DND-41 (cell line): ENCODE data around the gene GGTLC3.
"Not testable (repeated sequence)": the region's sequence is repeated elsewhere in the genome, so short reads cannot be mapped to it uniquely, and the experiment has no call there.

ENCODE experiments used
- ATAC-seq: fragments of 200-7000 bp; cut with Tn5 transposase; 3 replicates; pipeline ENCODE4 v1.9.1; 2021; ENCODE audit warnings: low read depth; ENCODE audit not compliant: insufficient read depth
- DNase-seq: peaks from one replicate; pipeline ENCODE4 v3.0.0-alpha.2; 2020
- H2AFZ ChIP-seq: 2 replicates; pipeline ENCODE4 v1.6.0; 2012; ENCODE audit warnings: low read depth, low read length
- H3K27ac ChIP-seq: 2 replicates; pipeline ENCODE4 v1.5.1; 2012; ENCODE audit warnings: low read length, inconsistent platforms
- H3K27me3 ChIP-seq: fragments of 200-600 bp; sonication (generic); 2 replicates; pipeline ENCODE4 v1.6.0; 2012; ENCODE audit warnings: low read length, mild to moderate bottlenecking, inconsistent platforms; ENCODE audit not compliant: insufficient read depth, poor library complexity
- H3K36me3 ChIP-seq: 2 replicates; pipeline ENCODE4 v1.5.1; 2012; ENCODE audit warnings: low read length, inconsistent platforms; ENCODE audit not compliant: insufficient read depth
- H3K4me1 ChIP-seq: 2 replicates; pipeline ENCODE4 v1.5.1; 2012; ENCODE audit warnings: mild to moderate bottlenecking, low read length; ENCODE audit not compliant: insufficient read depth
- H3K4me2 ChIP-seq: 2 replicates; pipeline ENCODE4 v1.6.0; 2012; ENCODE audit warnings: mild to moderate bottlenecking, moderate library complexity, low read length, inconsistent platforms; ENCODE audit not compliant: insufficient read depth
- H3K4me3 ChIP-seq, 2 experiments: fragments of 200-600 bp in 1 of 2; shearing (Covaris generic) in 1 of 2; 2 replicates each; pipeline ENCODE4 v1.5.1; 2012 to 2016; ENCODE audit warnings: inconsistent platforms in 2 of 2, low read length in 2 of 2, mild to moderate bottlenecking in 2 of 2, low read depth in 1 of 2, moderate library complexity in 1 of 2
- H3K79me2 ChIP-seq: 2 replicates; pipeline ENCODE4 v1.6.0; 2012; ENCODE audit warnings: low read length, inconsistent platforms; ENCODE audit not compliant: insufficient read depth
- H3K9ac ChIP-seq: 2 replicates; pipeline ENCODE4 v1.6.0; 2012; ENCODE audit warnings: low read depth, mild to moderate bottlenecking, inconsistent platforms, low read length, moderate library complexity
- H3K9me3 ChIP-seq: 2 replicates; pipeline ENCODE4 v1.5.1; 2012; ENCODE audit warnings: low read length, moderate library complexity, mild to moderate bottlenecking, inconsistent platforms; ENCODE audit not compliant: insufficient read depth, severe bottlenecking
- H4K20me1 ChIP-seq: 2 replicates; pipeline ENCODE4 v1.6.0; 2012; ENCODE audit warnings: low read length; ENCODE audit not compliant: insufficient read depth

GGTLC3 gene

GRCh38 chr22:18549458-18550179 is 31.7 kb upstream of the GGTLC3 start:
- H3K36me3 ChIP-seq, DNase-seq, H3K4me2 ChIP-seq, H2AFZ ChIP-seq, ATAC-seq, H3K4me1 ChIP-seq, H3K27me3 ChIP-seq, H3K9ac ChIP-seq, H3K27ac ChIP-seq, H4K20me1 ChIP-seq, H3K9me3 ChIP-seq, H3K79me2 ChIP-seq, H3K4me3 ChIP-seq: not testable (repeated sequence)

DNA sequence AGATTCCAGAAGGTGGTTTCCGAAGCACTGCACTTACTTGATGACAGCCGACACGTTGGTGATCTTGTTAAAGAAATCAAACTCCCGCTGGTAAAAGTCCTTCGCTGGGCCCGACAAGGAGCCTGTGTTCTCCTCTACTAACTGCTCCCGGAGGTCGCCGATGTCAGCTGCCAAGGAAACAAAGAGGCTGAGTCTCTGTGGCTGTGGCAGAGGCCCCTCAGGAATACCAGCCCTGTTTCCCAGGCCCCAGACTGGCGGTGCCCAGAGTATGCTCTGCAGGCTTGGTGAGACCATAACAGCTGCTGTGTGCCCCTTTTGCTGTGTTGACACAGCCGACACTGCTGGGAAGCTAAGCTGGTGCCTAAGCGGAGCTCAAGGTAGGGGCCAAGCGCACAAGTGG is 26.7 kb upstream of the GGTLC3 start:
- not testable (repeated sequence) for H3K9ac ChIP-seq, ATAC-seq, H3K27ac ChIP-seq, H3K4me3 ChIP-seq, H3K9me3 ChIP-seq, H3K4me1 ChIP-seq, H3K27me3 ChIP-seq, H4K20me1 ChIP-seq, H3K4me2 ChIP-seq, DNase-seq, H2AFZ ChIP-seq, H3K36me3 ChIP-seq, H3K79me2 ChIP-seq

DNA sequence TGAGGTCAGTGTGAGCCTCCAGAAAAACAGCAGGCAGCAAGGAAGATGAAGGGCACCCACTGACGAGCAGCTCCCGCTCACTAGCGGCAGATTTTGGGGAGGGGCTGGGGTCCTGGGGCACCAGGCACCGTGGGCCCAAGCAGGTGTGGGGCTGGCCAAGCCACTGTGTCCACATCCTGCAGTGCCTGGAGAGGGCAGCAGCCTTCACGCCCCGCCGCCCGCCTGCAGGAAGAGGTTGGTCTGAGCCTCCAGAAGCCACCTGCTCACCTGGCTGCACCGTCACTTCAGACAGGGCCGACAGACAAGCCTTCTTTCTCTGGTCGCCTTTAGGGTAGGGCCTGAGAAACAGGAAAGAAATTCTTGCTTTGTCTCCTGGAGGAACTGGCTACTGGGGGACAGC is 25.4 kb upstream of the GGTLC3 start:
- H3K79me2 ChIP-seq, H3K36me3 ChIP-seq, H3K27ac ChIP-seq, ATAC-seq, H3K27me3 ChIP-seq, H3K9ac ChIP-seq, H3K4me1 ChIP-seq, H3K4me2 ChIP-seq, H2AFZ ChIP-seq, H3K4me3 ChIP-seq, DNase-seq, H3K9me3 ChIP-seq, H4K20me1 ChIP-seq: not testable (repeated sequence)

GRCh38 chr22:18539994-18540393 is 22.0 kb upstream of the GGTLC3 start:
- H3K4me1 ChIP-seq, ATAC-seq, H3K4me3 ChIP-seq, H3K27me3 ChIP-seq, H2AFZ ChIP-seq, H3K79me2 ChIP-seq, H3K9me3 ChIP-seq, H4K20me1 ChIP-seq, DNase-seq, H3K4me2 ChIP-seq, H3K36me3 ChIP-seq, H3K27ac ChIP-seq, H3K9ac ChIP-seq: not testable (repeated sequence)

DNA sequence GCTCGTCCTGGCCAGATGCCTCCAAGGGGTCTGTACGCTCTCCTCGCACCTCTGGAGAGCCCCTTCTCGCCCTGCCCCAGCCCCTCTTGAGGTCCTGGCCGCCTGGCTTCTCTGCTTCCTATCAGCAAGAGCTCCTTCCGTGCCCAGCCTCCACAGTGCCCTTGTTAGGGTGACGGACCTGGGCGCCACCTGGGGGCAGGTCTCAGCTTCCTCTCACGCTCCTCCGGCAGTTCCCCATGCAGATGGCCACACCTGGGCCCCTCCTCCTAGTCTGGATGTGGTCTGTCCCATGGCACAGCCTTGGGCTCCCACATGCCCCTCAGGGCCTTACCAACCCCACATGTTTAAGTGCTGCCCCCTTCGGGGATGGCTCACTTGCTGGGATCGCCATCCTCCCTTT is 16.4 kb upstream of the GGTLC3 start:
- H3K9ac ChIP-seq, H3K4me1 ChIP-seq, H3K27me3 ChIP-seq, H3K4me2 ChIP-seq, H3K36me3 ChIP-seq, H3K27ac ChIP-seq, DNase-seq, H3K79me2 ChIP-seq, H3K4me3 ChIP-seq, H3K9me3 ChIP-seq, H2AFZ ChIP-seq, H4K20me1 ChIP-seq: not testable (repeated sequence)
- ATAC-seq, result peak; percentile 32; the same call in 1 of the 3 replicates

DNA sequence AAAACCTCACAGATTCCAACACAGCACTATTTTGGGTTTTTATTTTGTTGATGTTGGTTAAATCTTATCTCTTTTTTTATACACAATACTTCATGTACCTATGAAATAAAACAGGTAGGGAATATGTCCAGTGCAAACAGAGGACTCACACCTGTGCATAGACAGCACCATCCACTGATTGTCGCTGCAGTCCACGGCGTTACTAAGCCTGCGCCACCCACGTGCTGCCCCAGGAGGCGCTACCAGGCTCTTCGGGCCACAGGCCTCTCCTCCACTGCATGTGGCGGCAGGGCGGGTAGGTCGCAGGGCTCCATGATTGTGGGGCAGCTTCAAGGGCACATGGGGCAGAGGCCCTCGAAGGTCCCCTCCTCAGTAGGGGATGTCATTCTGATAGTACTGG is 15.7 kb upstream of the GGTLC3 start:
- H3K4me1 ChIP-seq, DNase-seq, H2AFZ ChIP-seq, H3K4me3 ChIP-seq, H3K9me3 ChIP-seq, H4K20me1 ChIP-seq, ATAC-seq, H3K27ac ChIP-seq, H3K9ac ChIP-seq, H3K27me3 ChIP-seq, H3K79me2 ChIP-seq, H3K4me2 ChIP-seq, H3K36me3 ChIP-seq: not testable (repeated sequence)

DNA sequence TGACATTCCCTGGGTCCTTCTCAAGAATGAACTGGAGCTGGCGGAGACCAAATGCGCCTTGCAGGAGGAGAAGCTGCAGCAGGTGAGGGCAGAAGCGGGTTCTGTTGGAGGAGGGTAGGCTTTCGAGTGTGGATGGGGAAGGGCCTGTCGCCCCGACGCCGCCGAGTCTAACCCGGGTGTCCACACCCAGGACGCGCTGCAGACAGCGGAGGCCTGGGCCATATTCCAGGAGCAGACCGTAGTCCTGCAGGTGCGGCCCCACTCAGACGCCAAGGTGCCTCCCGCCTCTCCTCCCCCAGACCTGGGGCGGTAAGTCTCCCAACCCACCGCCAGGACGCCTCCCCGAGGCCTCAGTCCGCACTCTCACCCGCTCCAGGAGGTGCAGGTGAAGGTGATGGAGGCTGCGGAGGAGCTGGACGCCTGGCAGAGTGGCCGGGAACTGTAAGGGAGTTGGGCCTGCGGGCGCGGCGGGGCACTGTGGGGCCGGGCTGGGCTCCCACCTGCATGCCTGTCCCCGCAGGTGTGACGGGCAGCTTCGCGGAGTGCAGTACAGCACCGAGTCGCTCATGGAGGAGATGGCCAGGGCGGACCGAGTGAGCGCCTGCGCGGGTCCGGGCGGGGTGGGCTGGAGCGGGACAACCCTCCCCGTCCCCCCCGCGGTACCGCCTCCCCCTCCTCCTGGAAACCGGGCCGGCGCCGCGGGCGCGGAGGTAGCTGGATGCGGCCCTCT is 11.6 kb upstream of the GGTLC3 start:
- ATAC-seq, H3K9ac ChIP-seq, DNase-seq, H3K9me3 ChIP-seq, H3K27me3 ChIP-seq, H2AFZ ChIP-seq, H3K27ac ChIP-seq, H3K36me3 ChIP-seq, H3K79me2 ChIP-seq, H3K4me2 ChIP-seq, H4K20me1 ChIP-seq, H3K4me1 ChIP-seq, H3K4me3 ChIP-seq: not testable (repeated sequence)

GRCh38 chr22:18528597-18529415 is 10.8 kb upstream of the GGTLC3 start:
- not testable (repeated sequence) for H3K27me3 ChIP-seq, H3K36me3 ChIP-seq, H3K4me1 ChIP-seq, H4K20me1 ChIP-seq, H2AFZ ChIP-seq, H3K9ac ChIP-seq, H3K79me2 ChIP-seq, H3K27ac ChIP-seq, H3K9me3 ChIP-seq
- peak overlapping the region; percentile 47 for H3K4me2 ChIP-seq
- peak; percentile 89 for DNase-seq
- H3K4me3 ChIP-seq, result peak overlapping the region in 1 of 2 experiments; percentile 42; a peak in 2 of 4 replicates
- peak; percentile 83 for ATAC-seq
